HG03039 (cell line): Measurements from ENCODE around the gene ACTN3.
A peak's percentile ranks its signal among the peaks of the same experiment; 100 is the strongest.
"Not testable (repeated sequence)": the region's sequence is repeated elsewhere in the genome, so short reads cannot be mapped to it uniquely, and the experiment has no call there.

Experiments used
- ATAC-seq: cut with Tn5 transposase; IDR thresholded peaks from one replicate; pipeline ENCODE4 v1.9.1; 2021; ENCODE audit warnings: mild to moderate bottlenecking, moderate library complexity; ENCODE audit not compliant: unreplicated experiment

Gene ACTN3

GRCh38 chr11:66592457-66593302 is 46.0 kb downstream of the ACTN3 start, which contains the start of the genes CCDC87 and CCS:
TSS of gene CCDC87 (minus strand) at chr11:66593063. CDS start at chr11:66593015, 48 bp downstream.
TSS of gene CCS (plus strand) at chr11:66593185. CDS start at chr11:66593262, 77 bp downstream.
- peak; percentile 83 for ATAC-seq

GRCh38 chr11:66593303-66593635 is 46.6 kb downstream of the ACTN3 start:
- ATAC-seq, result peak; percentile 29

DNA sequence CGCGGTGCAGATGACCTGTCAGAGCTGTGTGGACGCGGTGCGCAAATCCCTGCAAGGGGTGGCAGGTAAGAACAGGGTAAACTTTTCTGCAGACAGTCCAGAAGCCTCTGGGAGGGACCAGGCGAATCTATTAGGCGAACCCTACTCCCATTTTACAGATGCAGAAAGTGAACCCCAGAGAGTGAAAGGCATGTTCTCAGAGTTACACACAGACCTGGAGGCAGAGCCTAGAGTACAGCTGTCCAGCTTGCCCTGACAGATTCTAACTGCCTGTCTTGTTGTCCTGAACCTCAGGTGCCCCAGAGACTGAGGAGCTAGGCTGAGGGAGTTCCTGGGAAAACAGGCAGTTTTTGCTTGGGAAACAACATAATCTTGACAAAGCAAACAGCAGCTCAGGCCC is 46.9 kb downstream of the ACTN3 start:
- no peak for ATAC-seq

DNA sequence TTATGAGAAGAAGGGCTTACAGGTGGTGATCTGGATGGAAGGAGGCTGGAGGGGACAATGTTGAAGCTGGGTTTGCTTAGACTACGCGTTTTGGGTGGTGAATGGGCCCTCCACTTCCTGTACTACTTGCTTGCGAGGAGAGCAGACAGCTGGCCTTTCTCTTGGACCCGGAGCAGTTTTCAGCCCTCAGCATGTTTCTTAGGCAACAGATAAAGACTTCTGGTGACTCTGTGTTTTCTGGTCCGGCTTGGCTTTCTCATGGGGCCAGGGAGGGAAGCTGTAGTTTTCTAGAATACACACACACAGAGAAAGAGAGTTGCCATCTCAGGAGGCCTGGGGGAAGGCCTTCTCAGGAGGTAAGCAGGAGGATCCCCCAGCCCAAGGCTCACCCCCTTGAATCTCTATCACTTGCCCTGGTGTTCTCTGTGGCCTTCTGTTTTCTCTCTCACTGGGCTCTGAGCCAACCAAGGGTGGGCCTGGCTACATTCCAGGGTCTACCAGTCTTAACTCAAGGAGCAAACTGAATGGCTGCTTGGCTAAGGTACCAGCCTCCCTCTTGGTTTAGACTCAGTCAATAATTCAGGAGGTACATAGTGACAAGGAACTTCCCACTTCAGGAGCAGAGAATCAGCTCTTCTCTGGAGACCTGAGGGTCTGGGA is 48.7 kb downstream of the ACTN3 start:
- ATAC-seq, result no peak

DNA sequence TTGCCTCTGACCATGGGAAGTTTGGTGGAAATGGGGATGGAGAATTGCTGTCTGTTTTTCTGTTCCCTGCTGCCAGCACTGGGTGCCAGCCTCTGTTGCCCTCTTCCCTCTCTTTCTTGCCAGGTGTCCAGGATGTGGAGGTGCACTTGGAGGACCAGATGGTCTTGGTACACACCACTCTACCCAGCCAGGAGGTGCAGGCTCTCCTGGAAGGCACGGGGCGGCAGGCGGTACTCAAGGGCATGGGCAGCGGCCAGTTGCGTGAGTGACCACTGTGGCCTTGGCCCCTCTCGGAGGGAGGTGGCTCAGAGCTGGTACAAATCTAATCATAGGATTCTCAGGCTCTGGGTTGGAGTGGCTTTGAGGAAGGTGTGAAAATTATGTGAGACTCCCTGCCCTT is 52.3 kb downstream of the ACTN3 start:
- no peak for ATAC-seq

DNA sequence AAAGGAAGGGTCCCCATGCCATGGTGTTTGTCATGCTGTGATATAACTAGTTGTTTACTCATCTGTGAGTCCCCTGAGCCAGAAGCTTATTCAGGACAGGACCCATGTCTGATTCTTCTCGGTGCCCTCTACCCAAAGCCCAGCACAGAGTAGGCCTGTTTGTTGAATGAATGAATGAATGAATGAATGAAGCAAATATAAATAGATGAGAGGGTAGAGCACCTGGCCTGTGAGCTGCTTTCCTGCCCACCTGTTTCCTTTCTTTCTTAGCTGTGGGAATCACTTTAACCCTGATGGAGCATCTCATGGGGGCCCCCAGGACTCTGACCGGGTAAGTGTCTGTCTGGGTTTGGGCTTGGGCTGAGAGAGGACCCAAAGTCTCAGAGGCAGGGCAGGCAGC is 53.5 kb downstream of the ACTN3 start:
- ATAC-seq, result no peak

DNA sequence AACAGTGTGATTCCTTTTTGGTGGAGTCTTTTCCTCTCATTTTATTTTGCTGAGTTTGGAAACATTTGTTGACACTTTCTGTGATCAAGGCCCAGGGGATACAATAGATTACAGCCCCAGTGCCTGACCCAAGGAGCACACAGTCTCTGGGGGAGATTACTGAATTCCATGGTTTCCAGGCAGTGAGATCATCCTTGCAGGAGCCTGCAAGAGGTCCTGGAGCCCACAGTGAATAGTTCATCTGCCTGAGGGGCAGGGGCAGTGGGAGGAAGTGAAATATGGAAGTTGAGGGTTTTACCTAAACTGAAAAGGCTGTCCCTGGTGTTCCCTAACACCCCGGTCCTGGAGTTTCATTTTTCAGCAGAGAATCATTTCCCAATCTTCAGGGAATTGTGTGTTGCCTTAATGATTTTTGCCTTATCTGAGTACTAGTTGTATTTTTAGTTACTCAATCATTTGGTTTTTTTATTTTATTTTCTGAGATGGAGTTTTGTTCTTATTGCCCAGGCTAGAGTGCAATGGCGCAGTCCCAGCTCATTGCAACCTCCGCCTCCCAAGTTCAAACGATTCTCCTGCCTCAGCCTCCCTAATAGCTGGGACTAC is 54.0 kb downstream of the ACTN3 start:
- no peak for ATAC-seq

- no peak for ATAC-seq
These were observed 56.4 kb downstream of the ACTN3 start for GRCh38 chr11:66603072-66603471.

DNA sequence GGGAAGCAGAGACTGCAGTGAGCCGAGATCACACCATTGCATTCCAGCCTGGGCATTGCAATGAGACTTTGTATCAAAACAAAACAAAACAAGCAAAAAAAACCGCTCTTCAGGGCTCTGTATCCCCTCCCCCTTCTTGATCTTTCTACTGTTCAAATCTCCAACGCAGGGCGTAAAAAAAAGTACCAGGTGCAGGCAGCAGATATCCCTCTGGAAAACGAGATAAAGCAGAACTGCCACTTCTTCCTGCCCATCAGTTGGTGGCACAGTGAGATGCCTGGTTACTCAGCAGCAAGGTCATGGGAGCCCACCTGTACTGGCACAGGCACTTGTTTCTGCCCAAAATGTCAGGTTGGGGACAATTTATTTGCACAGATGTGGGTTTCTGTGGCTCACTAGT is 57.5 kb downstream of the ACTN3 start:
- ATAC-seq, result no peak

DNA sequence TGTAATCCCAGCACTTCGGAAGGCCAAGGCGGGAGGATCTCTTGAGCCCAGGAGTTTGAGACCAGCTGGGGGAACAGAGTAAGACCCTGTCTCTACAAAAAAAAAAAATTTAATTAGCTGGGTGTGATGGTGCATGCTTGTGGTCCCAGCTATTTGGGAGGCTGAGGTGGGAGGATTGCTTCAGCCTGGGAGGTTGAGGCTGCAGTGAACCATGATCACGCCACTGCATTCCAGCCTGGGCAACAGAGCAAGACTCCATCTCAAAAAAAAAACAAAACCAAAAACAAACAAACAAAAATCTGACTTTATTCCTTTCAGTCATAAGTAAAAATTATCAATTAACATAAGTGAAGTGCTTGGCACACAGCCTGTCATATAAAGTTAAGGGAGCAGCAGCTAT is 59.9 kb downstream of the ACTN3 start:
- ATAC-seq, result not testable (repeated sequence)

DNA sequence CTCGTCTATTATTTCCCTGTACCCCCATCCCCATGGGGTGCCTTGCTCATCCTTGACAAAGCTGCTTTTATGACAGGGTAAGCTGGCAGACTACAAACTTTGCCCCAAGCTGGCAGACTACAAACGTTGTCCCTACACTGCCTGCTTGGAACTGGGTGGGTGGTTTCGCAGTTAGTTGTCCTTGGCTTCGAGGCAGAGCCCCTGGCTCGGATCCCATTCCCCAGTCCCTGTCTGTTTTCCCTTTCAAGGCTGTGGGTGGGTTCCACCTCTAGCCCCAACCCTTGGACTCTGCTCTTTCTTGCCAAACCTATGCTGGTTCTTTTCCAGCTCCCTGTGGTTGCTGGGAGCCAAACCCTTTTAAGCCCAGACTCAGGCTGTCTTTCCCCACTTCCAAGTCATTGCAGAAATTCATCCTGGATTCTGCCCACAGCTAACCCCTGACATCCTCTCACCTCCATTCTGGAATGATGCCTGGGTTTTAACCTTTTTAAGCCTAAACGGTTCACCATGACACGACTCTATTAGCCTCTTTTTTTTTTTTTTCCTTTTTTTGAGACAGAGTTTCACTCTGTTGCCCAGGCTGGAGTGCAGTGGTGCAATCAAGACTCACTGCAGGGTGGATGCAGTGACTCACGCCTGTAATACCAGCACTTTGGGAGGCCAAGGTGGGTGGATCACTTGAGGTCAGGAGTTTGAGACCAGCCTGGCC is 60.6 kb downstream of the ACTN3 start:
- ATAC-seq, result no peak

DNA sequence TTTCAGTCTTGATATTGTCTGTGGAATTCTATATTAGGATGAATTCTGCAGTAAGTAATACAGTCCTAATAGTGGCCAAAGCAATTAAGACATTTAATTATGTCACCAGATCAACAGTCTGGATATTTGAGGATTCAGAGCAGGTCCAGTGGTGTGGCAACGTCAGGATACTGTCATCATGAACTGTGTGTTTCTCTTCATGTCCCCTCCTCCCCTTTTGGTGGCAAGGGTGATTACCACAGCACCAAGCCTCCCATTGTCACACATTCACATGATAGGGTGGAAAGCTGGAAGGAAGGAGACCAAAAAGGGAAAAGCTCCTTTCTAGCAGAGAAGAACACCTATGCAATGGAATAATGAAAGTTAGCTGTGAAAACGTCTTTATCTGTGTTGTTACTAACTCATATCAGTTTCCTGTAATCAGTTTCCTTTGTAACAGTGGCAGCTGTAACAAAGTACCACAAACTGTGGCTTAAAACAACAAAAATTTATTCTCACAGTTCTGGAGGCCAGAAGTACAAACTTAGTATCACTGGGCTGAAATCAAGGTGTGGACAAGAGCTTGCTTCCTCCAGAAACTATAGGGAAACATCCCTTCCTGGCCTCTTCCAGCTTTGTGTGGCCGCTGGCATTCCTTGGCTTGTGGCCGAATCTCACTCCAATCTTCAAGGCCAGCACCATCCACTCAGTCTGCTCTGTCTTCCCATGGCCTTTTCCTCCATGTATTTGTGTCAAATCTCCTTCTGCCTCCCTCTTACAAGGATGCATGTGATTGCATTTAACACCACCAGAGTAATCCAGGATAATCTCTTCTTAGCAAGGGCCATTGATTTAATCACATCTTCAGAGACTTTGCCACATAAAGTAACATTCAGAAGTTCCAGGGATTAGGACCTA is 63.3 kb downstream of the ACTN3 start:
- ATAC-seq, result no peak

- ATAC-seq, result no peak
These were observed 65.8 kb downstream of the ACTN3 start for GRCh38 chr11:66612458-66612857.
